GM23338 (cell line): Measurements from ENCODE around the gene SH3BP5. TPM values are rescaled to one million over a fixed set of nuclear protein-coding genes. Genes with fewer than 3 reads are reported as not detected.

Experiments used
- ATAC-seq: fragments of 200-7000 bp; cut with Tn5 transposase; 3 replicates; pipeline ENCODE4 v1.9.1; 2020
- DNase-seq: peaks from one replicate; pipeline ENCODE4 v3.0.0-alpha.2; 2015; ENCODE audit warnings: low spot score
- H2AFZ ChIP-seq: fragments of 200-600 bp; sonication (generic); 2 replicates; pipeline ENCODE4 v1.8.0; 2016; ENCODE audit warnings: antibody characterized with exemption, mild to moderate bottlenecking, moderate library complexity
- H3F3A ChIP-seq: fragments of 200-600 bp; sonication (generic); replicated peaks from 2 replicates; pipeline ENCODE4 v1.8.0; 2017; ENCODE audit warnings: antibody characterized with exemption, mixed run types, low read depth
- H3K27ac ChIP-seq: fragments of 200-600 bp; sonication (generic); 2 replicates; pipeline ENCODE4 v1.6.1; 2016; ENCODE audit warnings: low read depth
- H3K27me3 ChIP-seq: fragments of 200-600 bp; sonication (generic); 2 replicates; pipeline ENCODE4 v1.8.0; 2016; ENCODE audit warnings: mild to moderate bottlenecking, mixed run types, moderate library complexity; ENCODE audit not compliant: insufficient read depth
- H3K36me3 ChIP-seq: fragments of 200-600 bp; sonication (generic); 2 replicates; pipeline ENCODE4 v1.8.0; 2016; ENCODE audit warnings: mild to moderate bottlenecking; ENCODE audit not compliant: insufficient read depth
- H3K4me1 ChIP-seq: fragments of 200-600 bp; sonication (generic); 2 replicates; pipeline ENCODE4 v1.8.0; 2016; ENCODE audit warnings: mild to moderate bottlenecking, moderate library complexity; ENCODE audit not compliant: insufficient read depth
- H3K4me2 ChIP-seq: fragments of 200-600 bp; sonication (generic); 2 replicates; pipeline ENCODE4 v1.7.1; 2017; ENCODE audit warnings: mixed run types
- H3K4me3 ChIP-seq: fragments of 200-600 bp; sonication (generic); 2 replicates; pipeline ENCODE4 v1.6.1; 2016; ENCODE audit warnings: mixed run types
- H3K79me2 ChIP-seq: fragments of 200-600 bp; sonication (generic); replicated peaks from 2 replicates; pipeline ENCODE4 v1.8.0; 2017; ENCODE audit warnings: mild to moderate bottlenecking; ENCODE audit not compliant: insufficient read depth
- H3K9me2 ChIP-seq: fragments of 200-600 bp; sonication (generic); 2 replicates; pipeline ENCODE4 v1.8.0; 2017; ENCODE audit not compliant: insufficient read depth
- H4K20me1 ChIP-seq: fragments of 200-600 bp; sonication (generic); replicated peaks from 2 replicates; pipeline ENCODE4 v1.8.0; 2017; ENCODE audit warnings: mild to moderate bottlenecking; ENCODE audit not compliant: insufficient read depth
- H3K27ac Mint-ChIP-seq: 2 replicates; pipeline ENCODE4 v1.8.0; 2020; ENCODE audit warnings: inconsistent platforms, mild to moderate bottlenecking, moderate library complexity, mixed read lengths
- H3K27me3 Mint-ChIP-seq: 3 replicates; pipeline ENCODE4 v1.8.0; 2022; ENCODE audit warnings: low read depth, mild to moderate bottlenecking, moderate library complexity, mixed read lengths, inconsistent platforms; ENCODE audit not compliant: insufficient read depth, poor library complexity
- H3K36me3 Mint-ChIP-seq: 3 replicates; pipeline ENCODE4 v1.8.0; 2021; ENCODE audit warnings: low read depth, mild to moderate bottlenecking, inconsistent platforms, moderate library complexity, mixed read lengths
- H3K4me1 Mint-ChIP-seq: 3 replicates; pipeline ENCODE4 v1.8.0; 2020; ENCODE audit warnings: mild to moderate bottlenecking, inconsistent platforms, mixed read lengths
- H3K4me3 Mint-ChIP-seq: 3 replicates; pipeline ENCODE4 v1.8.0; 2021; ENCODE audit warnings: moderate library complexity, mild to moderate bottlenecking, inconsistent platforms, mixed read lengths
- H3K9me3 Mint-ChIP-seq: 3 replicates; pipeline ENCODE4 v1.8.0; 2020; ENCODE audit warnings: moderate library complexity, mild to moderate bottlenecking, inconsistent platforms, mixed read lengths
- EZH2 ChIP-seq: fragments of 200-600 bp; sonication (generic); IDR thresholded peaks from one replicate; pipeline ENCODE4 v1.8.0; 2017; ENCODE audit warnings: antibody characterized with exemption, mild to moderate bottlenecking, low read depth; ENCODE audit not compliant: unreplicated experiment
- EZH2phosphoT487 ChIP-seq: fragments of 200-600 bp; sonication (generic); IDR thresholded peaks from one replicate; pipeline ENCODE4 v1.8.1; 2018; ENCODE audit warnings: antibody characterized with exemption; ENCODE audit not compliant: unreplicated experiment
- JUNB ChIP-seq: IDR thresholded peaks from one replicate; pipeline ENCODE4 v1.6.1; 2016; ENCODE audit warnings: antibody characterized with exemption; ENCODE audit not compliant: unreplicated experiment
- NANOG ChIP-seq: IDR thresholded peaks from 2 replicates; pipeline ENCODE4 v1.6.1; 2016; ENCODE audit warnings: antibody characterized with exemption, borderline replicate concordance
- POLR2AphosphoS5 ChIP-seq: IDR thresholded peaks from 2 replicates; pipeline ENCODE4 v1.6.1; 2016; ENCODE audit warnings: antibody characterized with exemption, low read depth
- STAT1 ChIP-seq: IDR thresholded peaks from one replicate; pipeline ENCODE4 v1.6.1; 2016; ENCODE audit warnings: antibody characterized with exemption; ENCODE audit not compliant: unreplicated experiment
- ZNF114 ChIP-seq: fragments of 250-450 bp; sonication (Bioruptor Pico); IDR thresholded peaks from 2 replicates; pipeline ENCODE4 v1.5.0; 2020; ENCODE audit warnings: mild to moderate bottlenecking, moderate library complexity
- ZNF331 ChIP-seq: fragments of 250-450 bp; sonication (Bioruptor Pico); IDR thresholded peaks from 2 replicates; pipeline ENCODE4 v1.5.0; 2020; ENCODE audit warnings: low read depth, mild to moderate bottlenecking, moderate library complexity
- polyA plus RNA-seq: library from polyadenylated mRNA; unstranded; fragments of >200 nt; fragmentation: Nextera tagmentation; extraction: Ambion mirVana; gene quantifications from 2 replicates; pipeline ENCODE4 v1.2.1, GENCODE V29; 2016
- total RNA-seq: library from RNA; depleted of rRNA; stranded (reverse); fragments of >200 nt; shearing (Covaris generic); gene quantifications from 2 replicates; pipeline ENCODE4 v1.2.3, GENCODE V29; 2014
- TF ChIP-seq, protein P1 (sequence below): fragments of 250-450 bp; sonication (Bioruptor Pico); IDR thresholded peaks from 2 replicates; pipeline ENCODE4 v1.5.0; 2020; ENCODE audit warnings: mild to moderate bottlenecking, moderate library complexity
- TF ChIP-seq, protein P2 (sequence below): IDR thresholded peaks from 2 replicates; pipeline ENCODE4 v1.6.1; 2016; ENCODE audit warnings: antibody characterized with exemption
- TF ChIP-seq, protein P3 (sequence below), 2 experiments: fragments of 200-600 bp in 1 of 2; sonication (generic) in 1 of 2; conservative IDR thresholded peaks; 2 replicates each; pipeline versions ENCODE4 v1.5.1 to v1.6.1; 2016 to 2017; ENCODE audit warnings: antibody characterized with exemption in 2 of 2, low read depth in 2 of 2, mild to moderate bottlenecking in 2 of 2, moderate library complexity in 1 of 2

Gene SH3BP5
- total and polyA plus RNA-seq, 2 experiments from 2014 or later, result 5.8 to 9.1 TPM

GRCh38 chr3:15309662-15310335, 22.6 kb downstream of the SH3BP5 start (continued):
- TF ChIP-seq, protein P1, sequence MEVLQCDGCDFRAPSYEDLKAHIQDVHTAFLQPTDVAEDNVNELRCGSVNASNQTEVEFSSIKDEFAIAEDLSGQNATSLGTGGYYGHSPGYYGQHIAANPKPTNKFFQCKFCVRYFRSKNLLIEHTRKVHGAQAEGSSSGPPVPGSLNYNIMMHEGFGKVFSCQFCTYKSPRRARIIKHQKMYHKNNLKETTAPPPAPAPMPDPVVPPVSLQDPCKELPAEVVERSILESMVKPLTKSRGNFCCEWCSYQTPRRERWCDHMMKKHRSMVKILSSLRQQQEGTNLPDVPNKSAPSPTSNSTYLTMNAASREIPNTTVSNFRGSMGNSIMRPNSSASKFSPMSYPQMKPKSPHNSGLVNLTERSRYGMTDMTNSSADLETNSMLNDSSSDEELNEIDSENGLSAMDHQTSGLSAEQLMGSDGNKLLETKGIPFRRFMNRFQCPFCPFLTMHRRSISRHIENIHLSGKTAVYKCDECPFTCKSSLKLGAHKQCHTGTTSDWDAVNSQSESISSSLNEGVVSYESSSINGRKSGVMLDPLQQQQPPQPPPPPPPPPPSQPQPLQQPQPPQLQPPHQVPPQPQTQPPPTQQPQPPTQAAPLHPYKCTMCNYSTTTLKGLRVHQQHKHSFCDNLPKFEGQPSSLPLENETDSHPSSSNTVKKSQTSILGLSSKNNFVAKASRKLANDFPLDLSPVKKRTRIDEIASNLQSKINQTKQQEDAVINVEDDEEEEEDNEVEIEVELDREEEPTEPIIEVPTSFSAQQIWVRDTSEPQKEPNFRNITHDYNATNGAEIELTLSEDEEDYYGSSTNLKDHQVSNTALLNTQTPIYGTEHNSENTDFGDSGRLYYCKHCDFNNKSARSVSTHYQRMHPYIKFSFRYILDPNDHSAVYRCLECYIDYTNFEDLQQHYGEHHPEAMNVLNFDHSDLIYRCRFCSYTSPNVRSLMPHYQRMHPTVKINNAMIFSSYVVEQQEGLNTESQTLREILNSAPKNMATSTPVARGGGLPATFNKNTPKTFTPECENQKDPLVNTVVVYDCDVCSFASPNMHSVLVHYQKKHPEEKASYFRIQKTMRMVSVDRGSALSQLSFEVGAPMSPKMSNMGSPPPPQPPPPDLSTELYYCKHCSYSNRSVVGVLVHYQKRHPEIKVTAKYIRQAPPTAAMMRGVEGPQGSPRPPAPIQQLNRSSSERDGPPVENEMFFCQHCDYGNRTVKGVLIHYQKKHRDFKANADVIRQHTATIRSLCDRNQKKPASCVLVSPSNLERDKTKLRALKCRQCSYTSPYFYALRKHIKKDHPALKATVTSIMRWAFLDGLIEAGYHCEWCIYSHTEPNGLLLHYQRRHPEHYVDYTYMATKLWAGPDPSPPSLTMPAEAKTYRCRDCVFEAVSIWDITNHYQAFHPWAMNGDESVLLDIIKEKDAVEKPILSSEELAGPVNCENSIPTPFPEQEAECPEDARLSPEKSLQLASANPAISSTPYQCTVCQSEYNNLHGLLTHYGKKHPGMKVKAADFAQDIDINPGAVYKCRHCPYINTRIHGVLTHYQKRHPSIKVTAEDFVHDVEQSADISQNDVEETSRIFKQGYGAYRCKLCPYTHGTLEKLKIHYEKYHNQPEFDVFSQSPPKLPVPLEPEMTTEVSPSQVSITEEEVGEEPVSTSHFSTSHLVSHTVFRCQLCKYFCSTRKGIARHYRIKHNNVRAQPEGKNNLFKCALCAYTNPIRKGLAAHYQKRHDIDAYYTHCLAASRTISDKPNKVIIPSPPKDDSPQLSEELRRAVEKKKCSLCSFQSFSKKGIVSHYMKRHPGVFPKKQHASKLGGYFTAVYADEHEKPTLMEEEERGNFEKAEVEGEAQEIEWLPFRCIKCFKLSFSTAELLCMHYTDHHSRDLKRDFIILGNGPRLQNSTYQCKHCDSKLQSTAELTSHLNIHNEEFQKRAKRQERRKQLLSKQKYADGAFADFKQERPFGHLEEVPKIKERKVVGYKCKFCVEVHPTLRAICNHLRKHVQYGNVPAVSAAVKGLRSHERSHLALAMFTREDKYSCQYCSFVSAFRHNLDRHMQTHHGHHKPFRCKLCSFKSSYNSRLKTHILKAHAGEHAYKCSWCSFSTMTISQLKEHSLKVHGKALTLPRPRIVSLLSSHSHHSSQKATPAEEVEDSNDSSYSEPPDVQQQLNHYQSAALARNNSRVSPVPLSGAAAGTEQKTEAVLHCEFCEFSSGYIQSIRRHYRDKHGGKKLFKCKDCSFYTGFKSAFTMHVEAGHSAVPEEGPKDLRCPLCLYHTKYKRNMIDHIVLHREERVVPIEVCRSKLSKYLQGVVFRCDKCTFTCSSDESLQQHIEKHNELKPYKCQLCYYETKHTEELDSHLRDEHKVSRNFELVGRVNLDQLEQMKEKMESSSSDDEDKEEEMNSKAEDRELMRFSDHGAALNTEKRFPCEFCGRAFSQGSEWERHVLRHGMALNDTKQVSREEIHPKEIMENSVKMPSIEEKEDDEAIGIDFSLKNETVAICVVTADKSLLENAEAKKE (CRISPR knock-in tag), result no peak
- TF ChIP-seq, protein P2, sequence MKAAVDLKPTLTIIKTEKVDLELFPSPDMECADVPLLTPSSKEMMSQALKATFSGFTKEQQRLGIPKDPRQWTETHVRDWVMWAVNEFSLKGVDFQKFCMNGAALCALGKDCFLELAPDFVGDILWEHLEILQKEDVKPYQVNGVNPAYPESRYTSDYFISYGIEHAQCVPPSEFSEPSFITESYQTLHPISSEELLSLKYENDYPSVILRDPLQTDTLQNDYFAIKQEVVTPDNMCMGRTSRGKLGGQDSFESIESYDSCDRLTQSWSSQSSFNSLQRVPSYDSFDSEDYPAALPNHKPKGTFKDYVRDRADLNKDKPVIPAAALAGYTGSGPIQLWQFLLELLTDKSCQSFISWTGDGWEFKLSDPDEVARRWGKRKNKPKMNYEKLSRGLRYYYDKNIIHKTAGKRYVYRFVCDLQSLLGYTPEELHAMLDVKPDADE, result no peak
- no peak for TF ChIP-seq EZH2
- TF ChIP-seq ZNF114 (CRISPR knock-in tag), result no peak

DNA sequence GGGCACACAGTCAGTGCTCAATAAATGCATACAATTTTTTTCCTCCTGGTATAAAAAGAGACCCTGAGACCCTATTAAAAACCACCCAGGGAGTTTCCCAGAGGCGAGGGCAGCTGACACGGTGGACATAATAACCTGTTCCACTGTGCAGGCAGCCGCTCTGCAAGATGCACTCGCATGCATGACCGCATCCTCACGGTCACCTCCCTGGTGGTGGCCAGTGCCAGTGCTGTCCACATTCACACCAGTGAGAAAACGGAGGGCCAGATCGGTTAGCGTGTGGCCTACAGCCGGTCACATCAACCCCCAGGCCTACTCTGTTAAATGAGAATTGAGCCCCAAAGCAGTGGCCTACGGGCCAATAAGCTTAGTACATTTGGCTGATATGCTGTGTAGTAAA, 24.8 kb downstream of the SH3BP5 start:
- H3K4me1 ChIP-seq, result peaks cover 19% of the 10 kb centered on the region
- H3K36me3 ChIP-seq, result no peaks in the 10 kb centered on the region
- no peaks in the 10 kb centered on the region for H4K20me1 ChIP-seq
- Mint-ChIP-seq H3K27ac (no peak overlapping the region), H3K4me3 (no peak overlapping the region), H3K36me3 (peaks cover 3% of the 10 kb centered on the region; the same call in 1 of the 3 replicates), H3K4me1 (peaks cover 23% of the 10 kb centered on the region), H3K9me3 (no peaks in the 10 kb centered on the region), H3K27me3 (peaks cover 3% of the 10 kb centered on the region)
- ATAC-seq (no peak), DNase-seq (no peak)
- H3K9me2 ChIP-seq, result no peaks in the 10 kb centered on the region
- no peaks in the 10 kb centered on the region for H3K27me3 ChIP-seq
- no peak overlapping the region for H3K27ac ChIP-seq
- TF ChIP-seq NANOG (no peak), STAT1 (no peak), POLR2AphosphoS5 (no peak), JUNB (no peak), EZH2phosphoT487 (no peak), ZNF331 (CRISPR knock-in tag) (no peak)
- TF ChIP-seq, protein P2, result no peak
- TF ChIP-seq, protein P3, sequence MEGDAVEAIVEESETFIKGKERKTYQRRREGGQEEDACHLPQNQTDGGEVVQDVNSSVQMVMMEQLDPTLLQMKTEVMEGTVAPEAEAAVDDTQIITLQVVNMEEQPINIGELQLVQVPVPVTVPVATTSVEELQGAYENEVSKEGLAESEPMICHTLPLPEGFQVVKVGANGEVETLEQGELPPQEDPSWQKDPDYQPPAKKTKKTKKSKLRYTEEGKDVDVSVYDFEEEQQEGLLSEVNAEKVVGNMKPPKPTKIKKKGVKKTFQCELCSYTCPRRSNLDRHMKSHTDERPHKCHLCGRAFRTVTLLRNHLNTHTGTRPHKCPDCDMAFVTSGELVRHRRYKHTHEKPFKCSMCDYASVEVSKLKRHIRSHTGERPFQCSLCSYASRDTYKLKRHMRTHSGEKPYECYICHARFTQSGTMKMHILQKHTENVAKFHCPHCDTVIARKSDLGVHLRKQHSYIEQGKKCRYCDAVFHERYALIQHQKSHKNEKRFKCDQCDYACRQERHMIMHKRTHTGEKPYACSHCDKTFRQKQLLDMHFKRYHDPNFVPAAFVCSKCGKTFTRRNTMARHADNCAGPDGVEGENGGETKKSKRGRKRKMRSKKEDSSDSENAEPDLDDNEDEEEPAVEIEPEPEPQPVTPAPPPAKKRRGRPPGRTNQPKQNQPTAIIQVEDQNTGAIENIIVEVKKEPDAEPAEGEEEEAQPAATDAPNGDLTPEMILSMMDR (conservative IDR thresholded peaks at IDR 0.05; ENCODE audit: low read depth in 2 of 2), result no peak
- no peak overlapping the region for H3K4me3 ChIP-seq
- 0 out of 2 replicates have a peak, but pooled peaks cover 2% of the 10 kb centered on the region for H3K79me2 ChIP-seq
- no peak overlapping the region for H3K4me2 ChIP-seq
- H3F3A ChIP-seq, result no peaks in the 10 kb centered on the region
- no peak overlapping the region for H2AFZ ChIP-seq
